Loucy (cell line): ENCODE results near the gene YAP1.

ENCODE experiments used
- H2AFZ ChIP-seq: fragments of 200-600 bp; sonication (generic); 2 replicates; pipeline ENCODE4 v1.6.0; 2016; ENCODE audit warnings: antibody characterized with exemption, mild to moderate bottlenecking, low read length, moderate library complexity
- H3F3A ChIP-seq: fragments of 200-600 bp; 2 replicates; pipeline ENCODE4 v1.6.0; 2016; ENCODE audit warnings: antibody characterized with exemption, low read depth, mild to moderate bottlenecking
- H3K27me3 ChIP-seq: fragments of 200-600 bp; sonication (generic); 2 replicates; pipeline ENCODE4 v1.6.1; 2014; ENCODE audit warnings: low read length, mild to moderate bottlenecking; ENCODE audit not compliant: insufficient read depth, poor library complexity, severe bottlenecking
- H3K36me3 ChIP-seq: fragments of 200-600 bp; sonication (generic); 2 replicates; pipeline ENCODE4 v1.6.1; 2016; ENCODE audit warnings: low read length; ENCODE audit not compliant: insufficient read depth
- H3K4me1 ChIP-seq: fragments of 200-600 bp; sonication (generic); 2 replicates; pipeline ENCODE4 v1.5.1; 2014; ENCODE audit warnings: low read length, mild to moderate bottlenecking; ENCODE audit not compliant: insufficient read depth, poor library complexity, severe bottlenecking
- H3K4me2 ChIP-seq: fragments of 200-600 bp; sonication (generic); 2 replicates; pipeline ENCODE4 v1.6.0; 2014; ENCODE audit warnings: antibody characterized with exemption, low read length, low read depth, mild to moderate bottlenecking; ENCODE audit not compliant: poor library complexity, severe bottlenecking
- H3K4me3 ChIP-seq: fragments of 200-600 bp; sonication (generic); 2 replicates; pipeline ENCODE4 v1.5.1; 2014; ENCODE audit warnings: low read length, mild to moderate bottlenecking, mixed read lengths; ENCODE audit not compliant: poor library complexity, severe bottlenecking
- H3K79me2 ChIP-seq: fragments of 200-600 bp; sonication (generic); 2 replicates; pipeline ENCODE4 v1.6.1; 2014; ENCODE audit warnings: low read length; ENCODE audit not compliant: insufficient read depth
- H3K9ac ChIP-seq: fragments of 200-600 bp; sonication (generic); 2 replicates; pipeline ENCODE4 v1.6.0; 2014; ENCODE audit warnings: mild to moderate bottlenecking, low read depth, low read length, moderate library complexity; ENCODE audit not compliant: poor library complexity, severe bottlenecking
- H3K9me2 ChIP-seq: fragments of 200-600 bp; sonication (generic); replicated peaks from 2 replicates; pipeline ENCODE4 v1.6.1; 2016; ENCODE audit warnings: low read depth, low read length, mixed read lengths
- H3K9me3 ChIP-seq: fragments of 200-600 bp; sonication (generic); 2 replicates; pipeline ENCODE4 v1.6.1; 2014; ENCODE audit warnings: mild to moderate bottlenecking, antibody characterized with exemption, low read length, low read depth; ENCODE audit not compliant: insufficient read depth
- H4K20me1 ChIP-seq: fragments of 200-600 bp; sonication (generic); 2 replicates; pipeline ENCODE4 v1.6.0; 2014; ENCODE audit warnings: antibody characterized with exemption, low read length, mild to moderate bottlenecking; ENCODE audit not compliant: insufficient read depth, poor library complexity, severe bottlenecking
- CTCF ChIP-seq: fragments of 200-600 bp; sonication (generic); conservative IDR thresholded peaks from 2 replicates; pipeline ENCODE4 v1.5.1; 2014; ENCODE audit warnings: mild to moderate bottlenecking, antibody characterized with exemption, low read length
- EZH2phosphoT487 ChIP-seq: fragments of 200-600 bp; IDR thresholded peaks from 2 replicates; pipeline ENCODE4 v1.6.1; 2018; ENCODE audit warnings: antibody characterized with exemption, mild to moderate bottlenecking, moderate library complexity, borderline replicate concordance

Gene YAP1

DNA sequence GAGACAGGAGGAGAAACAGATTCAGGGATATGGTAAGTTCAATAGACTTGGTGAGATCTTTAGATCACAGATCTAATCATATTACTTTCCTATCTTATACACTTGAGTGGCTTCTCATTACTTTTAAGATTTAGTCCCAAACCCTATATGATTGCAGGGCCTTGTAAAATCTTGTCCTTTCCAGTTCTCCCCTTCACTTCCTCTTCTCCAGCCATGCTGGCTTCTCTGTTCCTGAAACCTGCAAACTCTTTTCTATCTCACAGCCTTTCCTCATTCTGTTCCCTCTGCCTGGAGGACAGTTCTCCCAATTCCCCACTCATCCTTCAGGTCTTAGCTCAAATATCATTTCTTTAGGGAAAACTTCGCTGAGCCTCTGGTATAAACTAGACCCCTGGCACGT, 141.2 kb downstream of the YAP1 start:
- Histone ChIP-seq H3K27me3 (no peaks in the 10 kb centered on the region), H3K9me2 (no peaks in the 10 kb centered on the region), H4K20me1 (no peaks in the 10 kb centered on the region), H3K9me3 (no peaks in the 10 kb centered on the region), H3K36me3 (no peaks in the 10 kb centered on the region), H3K4me2 (no peak overlapping the region), H2AFZ (no peak overlapping the region), H3K4me3 (no peak overlapping the region), H3K79me2 (no peaks in the 10 kb centered on the region), H3F3A (no peaks in the 10 kb centered on the region), H3K9ac (no peak overlapping the region), H3K4me1 (no peaks in the 10 kb centered on the region)
- TF ChIP-seq EZH2phosphoT487 (no peak), CTCF (no peak)

GRCh38 chr11:102252339-102252891, 142.2 kb downstream of the YAP1 start:
- Histone ChIP-seq H3K4me1 (no peaks in the 10 kb centered on the region), H3K9ac (no peak overlapping the region), H3F3A (no peaks in the 10 kb centered on the region), H4K20me1 (no peaks in the 10 kb centered on the region), H3K4me2 (no peak overlapping the region), H3K27me3 (no peaks in the 10 kb centered on the region), H3K36me3 (no peaks in the 10 kb centered on the region), H3K79me2 (no peaks in the 10 kb centered on the region), H3K9me2 (no peaks in the 10 kb centered on the region), H3K4me3 (no peak overlapping the region), H3K9me3 (no peaks in the 10 kb centered on the region), H2AFZ (no peak overlapping the region)
- TF ChIP-seq EZH2phosphoT487, result no peak
- no peak for TF ChIP-seq CTCF

- no peaks in the 10 kb centered on the region for H3K79me2 ChIP-seq
These were observed 142.9 kb downstream of the YAP1 start for GRCh38 chr11:102253020-102253715.

More at GRCh38 chr11:102253020-102253715, 142.9 kb downstream of the YAP1 start:
- no peaks in the 10 kb centered on the region for H3K9me3 ChIP-seq
- H3K4me3 ChIP-seq, result no peak overlapping the region
- TF ChIP-seq CTCF (no peak), EZH2phosphoT487 (no peak)
- H3K27me3 ChIP-seq, result no peaks in the 10 kb centered on the region
- no peaks in the 10 kb centered on the region for H3K4me1 ChIP-seq
- no peak overlapping the region for H3K4me2 ChIP-seq
- H4K20me1 ChIP-seq, result no peaks in the 10 kb centered on the region
- H3K9ac ChIP-seq, result no peak overlapping the region
- H3K9me2 ChIP-seq, result no peaks in the 10 kb centered on the region
- no peaks in the 10 kb centered on the region for H3K36me3 ChIP-seq
- H3F3A ChIP-seq, result no peaks in the 10 kb centered on the region
- H2AFZ ChIP-seq, result no peak overlapping the region
